Calu3 (cell line): ENCODE measurements around the gene IGFBP6. TPM values are rescaled to one million over a fixed set of nuclear protein-coding genes. Genes with fewer than 3 reads are reported as not detected.

ENCODE experiments used
- BruUV-seq: library from RNA; stranded (reverse); fragments of 400-500 nt; replicated peaks from 2 replicates; lab custom pipeline; 2021; lab: Mats Ljungman, UMichigan
- CTCF ChIA-PET: fragments of 300-600 bp; sonication (Branson Sonifier 250); formaldehyde crosslinking; loops from one replicate; lab custom pipeline; 2022; ENCODE audit warnings: antibody characterized with exemption; lab: Charles Lee
- DNase-seq: peaks from one replicate; pipeline ENCODE4 v3.0.0; 2022
- H3K27ac Mint-ChIP-seq: one replicate; pipeline ENCODE4 v1.8.0; 2022; ENCODE audit warnings: mixed read lengths; ENCODE audit not compliant: unreplicated experiment
- H3K27me3 Mint-ChIP-seq: one replicate; pipeline ENCODE4 v1.8.0; 2022; ENCODE audit warnings: mixed read lengths; ENCODE audit not compliant: unreplicated experiment
- H3K36me3 Mint-ChIP-seq: one replicate; pipeline ENCODE4 v1.8.0; 2022; ENCODE audit warnings: mild to moderate bottlenecking, moderate library complexity, mixed read lengths; ENCODE audit not compliant: insufficient read depth, unreplicated experiment
- H3K4me1 Mint-ChIP-seq: one replicate; pipeline ENCODE4 v1.8.0; 2022; ENCODE audit warnings: mild to moderate bottlenecking, low read depth, mixed read lengths; ENCODE audit not compliant: unreplicated experiment
- H3K4me3 Mint-ChIP-seq: one replicate; pipeline ENCODE4 v1.8.0; 2022; ENCODE audit warnings: mild to moderate bottlenecking, low read depth, moderate library complexity, mixed read lengths; ENCODE audit not compliant: unreplicated experiment
- H3K9me3 Mint-ChIP-seq: one replicate; pipeline ENCODE4 v1.8.0; 2022; ENCODE audit warnings: low read depth, mixed read lengths; ENCODE audit not compliant: unreplicated experiment
- CTCF ChIP-seq: fragments of 200-600 bp; IDR thresholded peaks from one replicate; pipeline ENCODE4 v1.8.0; 2022; ENCODE audit warnings: antibody characterized with exemption; ENCODE audit not compliant: unreplicated experiment
- intact Hi-C: fragments of 100-400 bp; cut with micrococcal nuclease; formaldehyde crosslinking; loops from one replicate; pipeline ENCODE4 v1.10.0; 2022; ENCODE audit not compliant: unreplicated experiment
- total RNA-seq: library from RNA; stranded (reverse); gene quantifications from 2 replicates; pipeline ENCODE4 v1.2.3, GENCODE V29; 2022

The IGFBP6 gene
- total RNA-seq, 1 experiment from 2014 or later: 25.4 TPM

DNA sequence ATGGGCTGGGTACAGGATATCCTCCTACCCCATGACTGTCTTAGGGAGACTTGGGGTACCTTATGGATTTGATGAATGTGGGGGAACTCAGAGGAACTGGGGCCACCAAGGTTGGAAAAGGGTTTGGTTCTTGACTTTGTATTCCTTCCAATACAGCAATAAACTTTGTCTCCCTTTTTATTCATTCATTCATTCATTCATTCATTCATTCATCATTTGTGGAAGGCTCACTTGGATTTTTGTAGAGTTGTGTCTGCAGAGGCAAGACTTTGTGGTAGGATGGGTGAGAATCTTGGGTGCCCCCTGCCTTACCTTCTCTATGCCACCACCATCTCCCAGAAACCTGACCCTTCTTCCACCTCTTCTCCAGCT is 26.9 kb downstream of the IGFBP6 start:
- BruUV-seq: no TSS peak
- CTCF ChIA-PET: no interaction called here
- no peaks in the 10 kb centered on the region for H3K9me3 Mint-ChIP-seq
- peaks cover 44% of the 10 kb centered on the region for H3K27me3 Mint-ChIP-seq
- TF ChIP-seq CTCF: no peak
- H3K36me3 Mint-ChIP-seq: no peaks in the 10 kb centered on the region
- intact Hi-C loops: no loop called here
- H3K4me3 Mint-ChIP-seq: no peak overlapping the region
- no peak overlapping the region for H3K27ac Mint-ChIP-seq
- no peaks in the 10 kb centered on the region for H3K4me1 Mint-ChIP-seq
- no peak for DNase-seq

GRCh38 chr12:53127169-53127568 is 29.7 kb downstream of the IGFBP6 start:
- CTCF ChIA-PET: no interaction called here
- Mint-ChIP-seq H3K4me3 (no peak overlapping the region), H3K9me3 (no peaks in the 10 kb centered on the region), H3K27me3 (peaks cover 49% of the 10 kb centered on the region), H3K4me1 (no peaks in the 10 kb centered on the region), H3K27ac (no peak overlapping the region), H3K36me3 (no peaks in the 10 kb centered on the region)
- BruUV-seq: no TSS peak
- intact Hi-C loops: no loop called here
- no peak for TF ChIP-seq CTCF
- DNase-seq: no peak

DNA sequence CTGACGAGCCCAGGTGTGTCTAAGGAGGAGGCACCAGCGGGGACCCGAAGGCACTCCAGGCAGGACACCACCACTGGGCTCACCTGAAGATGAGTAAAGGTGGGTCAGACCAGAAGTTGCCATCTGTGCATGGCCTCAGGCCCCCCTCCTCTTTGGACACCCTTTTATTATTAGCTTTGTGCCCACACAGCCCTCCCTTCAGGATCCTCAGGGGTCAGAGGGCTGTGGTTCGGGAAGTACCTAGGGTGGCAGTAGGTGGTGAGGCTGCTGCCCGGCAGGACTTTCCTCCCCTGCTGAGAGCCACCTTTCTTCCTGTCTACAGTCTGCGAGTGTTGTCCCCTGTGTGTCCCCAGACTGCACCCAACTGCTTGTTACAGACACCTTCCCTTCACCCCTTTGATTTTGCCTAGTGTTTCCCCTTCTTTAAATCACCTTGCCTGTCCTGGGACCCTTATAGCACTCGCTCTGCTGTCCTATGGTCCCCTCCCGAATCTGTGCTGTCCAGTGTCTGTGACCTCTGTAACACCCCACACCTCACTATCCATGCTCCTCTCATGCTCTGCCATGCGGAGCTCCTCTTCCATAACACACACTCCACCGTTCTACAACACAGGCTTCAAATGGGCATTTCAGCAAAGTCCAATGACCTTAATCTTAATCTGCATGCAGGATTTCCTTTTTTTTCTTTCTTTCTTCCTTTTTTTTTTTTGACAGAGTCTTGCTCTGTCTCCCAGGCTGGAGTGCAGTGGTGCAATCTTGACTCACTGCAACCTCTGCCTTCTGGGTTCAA is 31.5 kb downstream of the IGFBP6 start:
- Mint-ChIP-seq H3K27ac (no peak overlapping the region), H3K4me3 (no peak overlapping the region), H3K36me3 (no peaks in the 10 kb centered on the region), H3K27me3 (peaks cover 49% of the 10 kb centered on the region), H3K4me1 (no peaks in the 10 kb centered on the region), H3K9me3 (no peaks in the 10 kb centered on the region)
- no peak for DNase-seq
- no TSS peak for BruUV-seq
- CTCF ChIA-PET: no interaction called here
- intact Hi-C loops: no loop called here
- TF ChIP-seq CTCF: no peak

- Mint-ChIP-seq H3K9me3 (no peaks in the 10 kb centered on the region), H3K27ac (no peak overlapping the region), H3K4me1 (no peaks in the 10 kb centered on the region), H3K27me3 (peaks cover 37% of the 10 kb centered on the region), H3K4me3 (no peak overlapping the region), H3K36me3 (no peaks in the 10 kb centered on the region)
- DNase-seq: no peak
- BruUV-seq: no TSS peak
- TF ChIP-seq CTCF: no peak
- intact Hi-C loops: no loop called here
- CTCF ChIA-PET: no interaction called here
Observed at GRCh38 chr12:53131844-53132243, 34.4 kb downstream of the IGFBP6 start.
